Testis (tissue), 2 donors: ENCODE measurements around the gene IQCH.

Source experiments
- CTCF ChIP-seq, 3 experiments: fragments of 450-650 bp in 2 of 3; fragments of 200-600 bp in 1 of 3; sonication (generic) in 1 of 3; IDR thresholded peaks; one replicate each; pipeline ENCODE4 v1.5.1; 2016 to 2019; ENCODE audit warnings: antibody characterized with exemption in 3 of 3, mild to moderate bottlenecking in 2 of 3, moderate library complexity in 1 of 3
- POLR2A ChIP-seq: fragments of 450-650 bp; IDR thresholded peaks from one replicate; pipeline ENCODE4 v1.6.1; 2017; ENCODE audit warnings: antibody characterized with exemption, mild to moderate bottlenecking, moderate library complexity

DNA sequence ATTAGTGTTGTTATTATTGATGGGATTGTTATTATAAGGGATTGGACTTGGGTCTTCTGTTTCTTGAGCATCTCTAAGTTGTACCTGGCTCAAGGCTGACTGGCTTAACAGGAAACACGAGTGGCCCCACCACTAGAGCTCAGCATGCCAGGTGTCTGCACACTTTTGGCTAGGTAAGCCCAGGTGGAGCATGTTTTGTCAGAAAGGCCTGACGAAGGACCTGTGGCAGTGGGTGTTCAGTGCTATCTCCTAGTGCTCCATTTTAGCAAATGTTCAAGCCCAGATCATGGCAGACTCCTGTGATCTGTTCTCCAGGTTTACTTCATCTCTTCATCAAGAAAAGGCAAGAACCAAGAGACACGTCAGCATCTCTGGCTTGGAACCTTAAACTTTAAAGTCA, 291.3 kb downstream of the IQCH start:
- TF ChIP-seq CTCF (IDR thresholded peaks at IDR 0.05) (no peak), POLR2A (no peak)
